GM10266 (cell line): ENCODE data around the gene TAC4.

Experiments
- DNase-seq: peaks from one replicate; pipeline ENCODE4 v3.0.0; 2012; ENCODE audit errors: extremely low spot score
- CTCF ChIP-seq: IDR thresholded peaks from 2 replicates; pipeline ENCODE4 v1.5.1; 2012; ENCODE audit warnings: mild to moderate bottlenecking, low read depth; ENCODE audit not compliant: control insufficient read depth, insufficient read depth; ENCODE audit errors: missing control alignments

Gene TAC4

DNA sequence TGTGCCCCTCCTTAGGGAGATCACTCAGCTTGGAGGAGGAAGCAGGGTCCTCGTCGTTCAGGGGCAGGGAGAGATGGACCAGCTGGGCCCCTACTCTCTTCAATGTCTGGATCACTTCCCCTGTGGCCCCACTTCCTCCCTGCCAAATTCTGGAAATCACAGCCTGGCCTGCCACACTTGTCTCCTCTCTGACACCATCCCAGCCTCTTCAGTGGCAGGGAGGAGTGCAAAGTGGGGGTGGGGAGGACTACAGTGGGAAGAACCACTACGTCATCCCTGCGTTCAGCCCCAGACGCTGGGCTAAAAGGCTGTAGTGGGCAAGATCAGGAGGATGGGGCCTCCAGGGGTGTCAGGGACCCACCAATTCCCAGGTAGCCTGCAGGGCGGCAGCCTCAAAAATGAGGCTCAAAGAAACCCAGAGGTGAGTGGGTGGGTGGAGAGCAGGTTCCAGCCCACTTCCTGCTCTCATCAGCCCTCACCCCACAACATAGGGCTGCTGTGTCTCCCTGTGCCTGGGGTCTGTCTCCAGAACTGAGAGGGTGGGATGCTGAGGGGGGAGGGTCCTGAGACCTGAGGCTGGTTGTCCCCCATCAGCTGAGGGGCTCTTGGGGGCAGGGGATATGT is 25.0 kb upstream of the TAC4 start:
- DNase-seq = no peak
- TF ChIP-seq CTCF = no peak

- no peak for TF ChIP-seq CTCF
- no peak for DNase-seq
Observed at GRCh38 chr17:49871211-49871610, 23.3 kb upstream of the TAC4 start.

- no peak for DNase-seq
- no peak for TF ChIP-seq CTCF
Observed at GRCh38 chr17:49870298-49870697, 22.4 kb upstream of the TAC4 start.

DNA sequence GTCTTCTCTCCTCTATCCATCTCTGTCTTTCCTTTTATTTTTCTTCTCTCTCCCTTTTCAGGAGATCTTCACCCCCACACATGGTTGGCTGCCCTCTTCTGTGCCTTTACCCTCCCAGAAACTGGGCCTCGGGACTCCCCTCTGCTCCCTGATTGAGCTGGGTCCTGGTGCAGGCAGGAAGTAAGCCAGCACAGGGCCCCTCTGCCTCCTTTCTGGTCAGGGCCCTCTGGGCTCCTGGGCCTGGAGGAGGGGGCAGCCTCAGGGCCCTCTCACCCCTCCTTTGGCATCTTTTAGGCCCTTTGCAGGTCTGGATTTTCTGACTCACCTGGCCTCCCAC is 21.1 kb upstream of the TAC4 start:
- no peak for TF ChIP-seq CTCF
- DNase-seq = no peak

DNA sequence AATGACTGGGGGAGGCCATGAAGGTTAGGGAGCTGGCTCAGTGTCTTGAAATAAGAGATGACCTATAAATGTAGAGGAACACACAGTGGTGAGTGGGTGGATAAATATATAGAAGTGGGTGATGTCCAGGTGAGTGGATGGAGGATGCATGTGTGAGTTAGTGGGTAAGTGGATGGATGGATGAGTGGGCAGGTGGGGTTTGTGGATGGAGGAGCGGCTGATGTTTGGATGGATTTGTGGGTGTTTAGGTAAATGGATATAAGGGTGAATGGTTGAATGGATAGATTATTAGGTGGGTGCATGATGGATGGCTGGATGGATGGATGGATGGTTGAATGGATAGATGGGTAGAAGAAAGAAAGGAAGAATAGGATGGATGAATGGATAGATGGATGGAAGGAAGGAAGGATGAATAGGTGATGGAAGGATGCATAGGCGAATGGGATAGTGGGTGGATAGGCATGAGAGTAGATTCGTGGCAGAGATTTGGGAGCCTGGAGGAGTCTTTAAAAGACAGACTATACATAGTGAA is 19.1 kb upstream of the TAC4 start:
- DNase-seq = no peak
- no peak for TF ChIP-seq CTCF

DNA sequence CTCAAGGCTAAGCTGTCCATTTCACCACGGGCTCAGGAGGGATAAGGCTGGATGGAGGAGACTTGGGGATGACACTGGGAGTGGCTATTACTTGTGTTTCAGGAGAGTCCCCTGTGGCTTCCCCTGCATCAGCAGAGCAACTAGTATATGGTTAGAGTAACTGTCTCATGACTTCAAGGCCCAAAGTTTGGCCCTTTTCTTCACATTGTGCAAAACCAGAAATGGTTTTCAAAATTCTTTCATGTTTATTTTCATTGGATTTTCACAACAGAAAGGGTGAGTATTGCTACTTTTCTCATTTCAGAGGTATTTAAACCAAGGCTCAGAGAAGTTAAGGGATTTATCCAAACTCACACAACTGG is 18.1 kb upstream of the TAC4 start:
- TF ChIP-seq CTCF = no peak
- DNase-seq = no peak

DNA sequence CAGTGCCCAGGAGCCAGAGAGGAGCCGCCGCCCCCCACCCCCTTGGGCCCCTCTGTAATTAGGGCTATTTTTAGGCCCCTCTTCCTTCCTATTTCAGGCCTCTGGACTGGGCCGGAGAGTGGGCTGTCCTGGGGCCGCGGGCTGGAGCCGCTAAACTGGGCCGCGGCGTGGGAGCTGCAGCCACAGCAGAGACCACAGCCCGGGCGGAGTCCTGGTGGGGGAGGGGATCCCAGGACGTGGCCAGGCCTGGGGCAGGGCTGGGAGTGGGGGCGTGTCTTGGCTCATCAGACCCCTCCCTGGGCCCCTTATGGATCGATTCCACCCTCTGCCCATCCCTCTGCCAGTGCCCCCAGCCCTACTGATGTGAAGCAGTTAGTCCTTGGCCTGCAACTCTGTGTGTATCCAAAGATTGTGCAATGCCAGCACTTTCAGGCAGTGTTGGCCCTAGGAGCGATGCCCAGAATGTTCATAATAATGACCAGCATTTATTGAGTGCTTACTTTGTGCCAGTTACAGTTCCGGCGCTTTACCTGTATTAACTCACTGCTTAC is 15.0 kb upstream of the TAC4 start:
- TF ChIP-seq CTCF = no peak

More for the DNA sequence above, 15.0 kb upstream of the TAC4 start:
- no peak for DNase-seq
